SW480 (cell line): ENCODE data around the gene CD300C.
"Not testable (repeated sequence)": the region's sequence is repeated elsewhere in the genome, so short reads cannot be mapped to it uniquely, and the experiment has no call there.

Experiments used
- DNase-seq: peaks from one replicate; pipeline ENCODE4 v3.0.0-alpha.2; 2016; ENCODE audit warnings: low spot score

The CD300C gene

DNA sequence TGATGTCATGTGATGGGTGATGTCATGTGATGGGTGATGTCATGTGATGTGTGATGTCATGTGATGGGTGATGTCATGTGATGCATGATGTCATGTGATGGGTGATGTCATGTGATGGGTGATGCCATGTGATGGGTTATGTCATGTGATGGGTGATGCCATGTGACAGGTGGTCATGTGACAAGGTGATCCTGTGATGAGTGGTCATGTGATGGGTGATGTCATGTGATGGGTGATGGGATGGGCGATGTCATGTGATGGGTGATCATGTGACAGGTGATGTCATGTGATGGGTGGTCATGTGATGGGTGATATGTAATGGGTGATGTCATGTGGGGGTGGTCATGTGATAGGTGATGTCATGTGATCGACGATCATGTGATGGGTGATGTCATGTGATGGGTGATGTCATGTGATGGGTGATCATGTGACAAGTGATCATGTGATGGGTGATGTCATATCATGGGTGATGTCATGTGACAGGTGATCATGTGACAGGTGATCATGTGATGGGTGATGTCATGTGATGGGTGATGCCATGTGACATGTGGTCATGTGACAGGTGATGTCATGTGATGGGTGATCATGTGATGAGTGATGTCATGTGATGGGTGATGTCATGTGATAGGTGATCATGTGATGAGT is 31.8 kb downstream of the CD300C start:
- DNase-seq, result no peak

GRCh38 chr17:74512624-74513091 is 33.3 kb downstream of the CD300C start:
- no peak for DNase-seq

DNA sequence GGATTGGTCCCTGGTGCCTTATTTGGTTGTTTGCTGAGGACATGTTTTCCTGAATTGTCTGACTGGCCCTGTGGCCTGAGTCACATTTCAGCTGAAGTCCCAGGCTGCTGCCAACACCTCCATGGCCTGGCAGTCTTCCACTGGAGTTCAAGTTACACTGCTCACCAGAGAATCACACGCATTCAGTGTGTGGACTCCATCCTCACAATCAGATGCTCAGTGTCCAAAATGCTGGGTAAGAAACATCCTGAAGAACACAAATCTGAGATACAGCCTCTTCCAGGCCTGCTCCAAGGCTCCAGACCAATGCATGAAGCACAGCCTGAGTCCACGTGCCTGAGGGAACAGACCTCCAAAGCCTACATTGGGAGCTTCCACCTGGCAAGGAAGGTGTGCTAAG is 33.9 kb downstream of the CD300C start:
- no peak for DNase-seq

DNA sequence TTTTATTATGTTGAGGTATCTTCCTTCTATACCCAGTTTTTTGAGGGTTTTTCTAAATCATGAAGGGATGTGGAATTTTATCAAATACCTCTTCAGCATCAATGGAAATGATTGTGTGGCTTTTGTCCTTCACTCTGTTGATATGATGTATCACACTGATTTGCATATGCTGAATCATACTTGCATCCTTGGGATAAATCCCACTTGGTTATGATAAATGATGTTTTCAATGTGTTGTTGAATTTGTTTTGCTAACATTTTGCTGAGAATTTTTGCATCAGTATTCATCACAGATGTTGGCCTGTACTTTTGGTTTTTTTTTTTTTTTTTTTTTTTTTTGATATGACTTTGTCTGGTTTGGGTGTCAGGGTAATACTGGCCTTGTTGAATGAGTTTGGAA is 37.8 kb downstream of the CD300C start:
- no peak for DNase-seq

- DNase-seq, result not testable (repeated sequence)
Measured at GRCh38 chr17:74503949-74504348, 42.0 kb downstream of the CD300C start.

- DNase-seq, result no peak
Measured at GRCh38 chr17:74502861-74503260, 43.1 kb downstream of the CD300C start.

GRCh38 chr17:74499992-74500391 is 45.9 kb downstream of the CD300C start:
- no peak for DNase-seq

- no peak for DNase-seq
Measured at GRCh38 chr17:74497471-74497870, 48.4 kb downstream of the CD300C start.

DNA sequence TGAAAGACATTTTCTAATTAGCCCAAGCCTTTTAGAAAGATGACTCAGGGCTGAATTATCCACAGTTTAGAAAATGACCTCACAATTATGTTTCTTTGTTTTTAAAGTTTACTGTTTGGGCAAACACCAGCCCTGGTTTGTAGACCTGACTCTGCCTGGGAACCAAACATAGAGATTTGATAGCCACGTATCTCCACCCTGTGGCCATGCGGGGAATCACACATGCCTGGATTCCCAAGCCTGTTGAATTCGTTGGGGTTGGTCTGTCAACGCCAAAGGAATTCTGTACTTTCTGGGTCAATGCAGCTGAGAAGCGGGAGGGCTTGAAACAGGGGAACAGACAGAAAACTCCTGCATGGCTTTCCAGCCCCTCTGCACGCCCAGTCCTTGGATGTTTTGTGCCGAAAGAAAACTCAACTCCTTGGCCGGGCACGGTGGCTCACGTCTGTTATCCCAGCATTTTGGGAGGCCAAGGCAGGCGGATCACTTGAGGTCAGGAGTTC is 52.5 kb downstream of the CD300C start:
- DNase-seq, result peak; percentile 66

DNA sequence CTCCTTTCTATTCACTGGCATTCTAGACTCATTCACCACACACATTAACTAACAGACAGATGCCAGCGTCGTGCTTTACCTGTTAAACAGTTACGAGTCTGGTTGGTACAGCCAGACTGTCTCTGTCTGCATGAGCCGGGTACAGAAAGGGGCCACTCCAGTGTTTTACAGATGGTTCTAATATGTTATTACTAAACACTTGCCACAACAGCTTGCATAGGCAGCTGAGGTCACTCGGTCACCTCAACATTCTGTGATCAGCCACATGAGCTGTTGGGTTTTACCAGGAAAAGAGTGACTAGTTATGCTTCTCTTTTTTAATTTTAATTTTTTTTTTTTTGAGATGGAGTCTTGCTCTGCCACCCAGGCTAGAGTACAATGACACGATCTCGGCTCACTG is 54.3 kb downstream of the CD300C start:
- DNase-seq, result no peak
